K562 (cell line): Measurements from ENCODE around the gene ACE. TPM values are rescaled to one million over a fixed set of nuclear protein-coding genes. Genes with fewer than 3 reads are reported as not detected.
A peak's percentile ranks its signal among the peaks of the same experiment; 100 is the strongest.

Source experiments
- ATAC-seq: fragments of 200-7000 bp; cut with Tn5 transposase; 3 replicates; pipeline ENCODE4 v1.9.1; 2020; ENCODE audit warnings: moderate library complexity
- BruUV-seq: library from RNA; stranded (reverse); fragments of 400-500 nt; replicated peaks from 2 replicates; lab custom pipeline; 2021; lab: Mats Ljungman, UMichigan
- CTCF ChIA-PET: fragments of 300-600 bp; formaldehyde crosslinking; extraction: SDS; loops from one replicate; lab custom pipeline; 2021; ENCODE audit warnings: low intra/inter-chr PET ratio; lab: Yijun Ruan, JAX
- POLR2A ChIA-PET: fragments of 300-600, 350-650 bp; sonication (Branson Sonifier 250); formaldehyde crosslinking; extraction: SDS; loops from one replicate; lab custom pipeline; 2021; ENCODE audit warnings: antibody characterized with exemption, inconsistent platforms; lab: Yijun Ruan, JAX
- DNase-seq, 4 experiments: peaks; one replicate each; pipeline versions ENCODE4 v3.0.0 to v3.0.0-alpha.2; 2011 to 2018; ENCODE audit warnings: low spot score in 3 of 4, mixed read lengths in 3 of 4; ENCODE audit errors: extremely low read depth in 1 of 4
- FAIRE-seq: peaks from 2 replicates; lab custom pipeline; 2011; peaks lifted over from hg19 to GRCh38; lab: Jason Lieb, UNC
- H2AFZ ChIP-seq: 2 replicates; pipeline ENCODE4 v1.6.0; 2011; ENCODE audit warnings: low read depth, low read length, control low read depth, inconsistent platforms
- H3K27ac ChIP-seq: fragments of 200-600 bp; 3 replicates; pipeline ENCODE4 v1.8.0; 2011; ENCODE audit warnings: low read depth, mild to moderate bottlenecking, control low read depth, inconsistent platforms, low read length, moderate library complexity, mixed read lengths; ENCODE audit errors: extremely low read depth
- H3K27me3 ChIP-seq, 2 experiments: fragments of 300-600 bp in 1 of 2; 2 replicates in 1 of 2; 3 replicates in 1 of 2; pipeline versions ENCODE4 v1.6.0 to v1.8.0; 2011; ENCODE audit warnings: inconsistent platforms in 2 of 2, low read length in 2 of 2, mild to moderate bottlenecking in 1 of 2, mixed read lengths in 1 of 2, moderate library complexity in 1 of 2; ENCODE audit not compliant: control insufficient read depth in 2 of 2, insufficient read depth in 2 of 2
- H3K36me3 ChIP-seq: fragments of 300-600 bp; 3 replicates; pipeline ENCODE4 v1.8.0; 2011; ENCODE audit warnings: mild to moderate bottlenecking, low read length, inconsistent platforms; ENCODE audit not compliant: control insufficient read depth, insufficient read depth
- H3K4me1 ChIP-seq, 2 experiments: fragments of 200-600 bp in 1 of 2; replicated peaks in 1 of 2; 2 replicates in 1 of 2; 3 replicates in 1 of 2; pipeline versions ENCODE4 v1.5.1 to v1.8.0; 2011; ENCODE audit warnings: inconsistent platforms in 2 of 2, low read length in 2 of 2, mild to moderate bottlenecking in 1 of 2, mixed read lengths in 1 of 2, moderate library complexity in 1 of 2; ENCODE audit not compliant: control insufficient read depth in 2 of 2, insufficient read depth in 2 of 2
- H3K4me2 ChIP-seq: 2 replicates; pipeline ENCODE4 v1.6.1; 2011; ENCODE audit warnings: low read length, control low read depth, inconsistent platforms, mixed read lengths; ENCODE audit not compliant: insufficient read depth
- H3K4me3 ChIP-seq: fragments of 200-600 bp; sonication (generic), shearing (Covaris generic); 2 replicates; pipeline ENCODE4 v1.5.1; 2016; ENCODE audit warnings: control low read depth, inconsistent platforms
- H3K79me2 ChIP-seq: fragments of 200-600 bp; 3 replicates; pipeline ENCODE4 v1.8.0; 2011; ENCODE audit warnings: low read length, inconsistent platforms; ENCODE audit not compliant: control insufficient read depth, insufficient read depth
- H3K9ac ChIP-seq, 2 experiments: 2 replicates each; pipeline versions ENCODE4 v1.6.0 to v1.6.1; 2011; ENCODE audit warnings: low read depth in 2 of 2, low read length in 2 of 2, control low read depth in 1 of 2, inconsistent platforms in 1 of 2, mild to moderate bottlenecking in 1 of 2, mixed read lengths in 1 of 2; ENCODE audit not compliant: insufficient read depth in 1 of 2
- H3K9me1 ChIP-seq: one replicate; pipeline ENCODE4 v1.6.0; 2011; ENCODE audit warnings: inconsistent platforms, mild to moderate bottlenecking, low read length, moderate library complexity; ENCODE audit not compliant: control insufficient read depth, insufficient read depth
- H3K9me3 ChIP-seq: replicated peaks from 2 replicates; pipeline ENCODE4 v1.5.1; 2011; ENCODE audit warnings: low read depth, low read length, inconsistent platforms; ENCODE audit not compliant: control insufficient read depth, insufficient read depth
- H4K20me1 ChIP-seq: replicated peaks from 2 replicates; pipeline ENCODE4 v1.6.1; 2011; ENCODE audit warnings: low read length, inconsistent platforms, mixed read lengths; ENCODE audit not compliant: control insufficient read depth, insufficient read depth
- CHCHD3 ChIP-seq: fragments of 250-450 bp; sonication (Bioruptor Pico); IDR thresholded peaks from 2 replicates; pipeline ENCODE4 v2.1.2; 2022; ENCODE audit warnings: mild to moderate bottlenecking
- MCM2 ChIP-seq: fragments of 450-650 bp; IDR thresholded peaks from 2 replicates; pipeline ENCODE4 v1.6.1; 2017; ENCODE audit warnings: low read depth, mild to moderate bottlenecking
- PCBP2 ChIP-seq: fragments of 200-400 bp; formaldehyde crosslinking; IDR thresholded peaks from 2 replicates; pipeline ENCODE4 v1.6.1; 2018; ENCODE audit warnings: low read length, low read depth, mild to moderate bottlenecking, moderate library complexity; ENCODE audit not compliant: poor library complexity, severe bottlenecking
- RBM25 ChIP-seq: fragments of 200-400 bp; formaldehyde crosslinking; IDR thresholded peaks from 2 replicates; pipeline ENCODE4 v1.6.1; 2018; ENCODE audit warnings: low read length, low read depth, moderate library complexity; ENCODE audit not compliant: severe bottlenecking
- RFX5 ChIP-seq: IDR thresholded peaks from 2 replicates; pipeline ENCODE4 v1.6.1; 2011; ENCODE audit warnings: low read depth, mild to moderate bottlenecking, improper control_type of control experiment, low read length
- XRCC5 ChIP-seq: fragments of 200-400 bp; formaldehyde crosslinking; IDR thresholded peaks from 2 replicates; pipeline ENCODE4 v1.6.1; 2017; ENCODE audit warnings: low read depth, mild to moderate bottlenecking, low read length
- ZNF561 ChIP-seq: fragments of 450-650 bp; formaldehyde crosslinking; conservative IDR thresholded peaks from 2 replicates; pipeline ENCODE4 v1.4.0; 2020; ENCODE audit warnings: mild to moderate bottlenecking, moderate library complexity
- WGBS: fragments of 100-300 bp; shearing (Covaris generic); methylation state at CpG from one replicate; pipeline ENCODE4 v1.1.6; 2016; ENCODE audit warnings: low coverage, mixed read lengths; ENCODE audit not compliant: insufficient coverage; ENCODE audit errors: missing lambda C conversion rate; 5-methylcytosine and 5-hydroxymethylcytosine counted together
- in situ Hi-C: fragments of 300-500 bp; cut with MboI; formaldehyde crosslinking; loops from 4 replicates; pipeline ENCODE4 v1.15.0; 2018; ENCODE audit warnings: inconsistent platforms, mixed read lengths
- intact Hi-C: fragments of 100-400 bp; cut with micrococcal nuclease; formaldehyde crosslinking; loops from 2 replicates; pipeline ENCODE4 v1.14.2; 2022
- polyA plus RNA-seq, 8 experiments: library from polyadenylated mRNA; depleted of rRNA in 4 of 8; stranded (reverse) in 5 of 8; unstranded in 3 of 8; fragments of >200 nt; fragmentation: Nextera tagmentation in 2 of 8; fragmentation: Illumina TruSeq in 1 of 8; extraction: Ambion mirVana in 2 of 8; extraction: Trizol in 1 of 8; gene quantifications; 2 replicates each; pipeline versions ENCODE4 v1.2.1 to v1.2.3, GENCODE V29; 2011 to 2014; ENCODE audit warnings: inconsistent platforms in 1 of 8, missing spikeins in 1 of 8
- total RNA-seq, 7 experiments: library from RNA; depleted of rRNA in 6 of 7; stranded (reverse); fragments of >200 nt in 6 of 7; fragmentation: Illumina TruSeq in 2 of 7; extraction: Trizol in 2 of 7; gene quantifications; 2 replicates each; pipeline versions ENCODE4 v1.2.1 to v1.2.3, GENCODE V29; 2011 to 2021; ENCODE audit warnings: low replicate concordance in 1 of 7
- TF ChIP-seq, protein P1 (sequence below), 2 experiments: fragments of 150-350 bp in 1 of 2; IDR thresholded peaks; 2 replicates each; pipeline ENCODE4 v1.6.1; 2012 to 2016; ENCODE audit warnings: low read depth in 2 of 2, low read length in 2 of 2, mild to moderate bottlenecking in 1 of 2, moderate library complexity in 1 of 2
- TF ChIP-seq, protein P2 (sequence below): fragments of 250-450 bp; sonication (Bioruptor Pico); IDR thresholded peaks from 2 replicates; pipeline ENCODE4 v1.8.0; 2021; ENCODE audit warnings: mild to moderate bottlenecking, moderate library complexity

The ACE gene
- total and polyA plus RNA-seq, 9 of the 15 experiments (the other 6 are each of a cell fraction or from before 2014, with no cell fraction given), result 0.07 to 2.5 (median 0.47) TPM; not detected in 1

DNA sequence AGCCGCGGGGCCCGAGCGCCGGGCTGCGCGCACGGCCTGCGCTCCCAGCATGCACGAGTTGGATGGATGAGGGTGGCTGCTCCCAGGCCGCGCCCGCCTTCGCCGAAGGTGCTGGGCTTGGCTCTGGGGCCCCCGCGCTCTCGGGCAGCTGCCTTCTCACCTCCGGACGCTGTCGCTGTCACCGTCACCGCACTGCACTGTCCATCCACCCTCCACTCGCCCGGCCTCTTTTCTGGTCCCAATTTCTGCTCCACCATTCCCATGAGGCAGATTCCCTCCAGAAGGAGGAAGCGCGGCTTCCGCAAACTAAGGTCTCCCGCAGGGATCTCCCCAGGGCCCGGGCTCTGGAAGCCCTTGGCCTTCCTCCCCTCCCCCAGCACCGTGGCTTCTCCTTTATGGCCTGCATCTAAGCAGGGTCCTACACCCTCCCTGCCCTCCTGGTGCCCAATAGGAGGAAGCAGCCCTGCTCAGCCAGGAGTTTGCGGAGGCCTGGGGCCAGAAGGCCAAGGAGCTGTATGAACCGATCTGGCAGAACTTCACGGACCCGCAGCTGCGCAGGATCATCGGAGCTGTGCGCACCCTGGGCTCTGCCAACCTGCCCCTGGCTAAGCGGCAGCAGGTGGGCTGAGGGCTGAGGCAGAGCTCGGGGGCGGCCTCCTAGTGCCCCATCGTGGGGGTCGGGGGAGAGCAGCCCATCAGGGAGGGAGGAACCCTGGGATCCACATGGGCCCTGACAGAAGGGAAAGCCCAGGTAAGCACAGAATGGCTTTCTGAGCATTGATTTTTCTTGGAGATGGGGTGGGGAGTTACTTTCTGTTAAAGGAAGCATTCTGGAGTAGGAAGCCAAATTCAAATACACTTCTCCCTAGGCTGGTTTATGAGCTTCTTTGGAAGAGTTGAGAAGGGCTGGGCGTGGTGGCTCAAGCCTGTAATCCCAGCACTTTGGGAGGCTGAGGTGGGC, 899 bp downstream of the ACE start (continued):
- TF ChIP-seq CHCHD3 (no peak), MCM2 (no peak), RFX5 (no peak), PCBP2 (no peak)

DNA sequence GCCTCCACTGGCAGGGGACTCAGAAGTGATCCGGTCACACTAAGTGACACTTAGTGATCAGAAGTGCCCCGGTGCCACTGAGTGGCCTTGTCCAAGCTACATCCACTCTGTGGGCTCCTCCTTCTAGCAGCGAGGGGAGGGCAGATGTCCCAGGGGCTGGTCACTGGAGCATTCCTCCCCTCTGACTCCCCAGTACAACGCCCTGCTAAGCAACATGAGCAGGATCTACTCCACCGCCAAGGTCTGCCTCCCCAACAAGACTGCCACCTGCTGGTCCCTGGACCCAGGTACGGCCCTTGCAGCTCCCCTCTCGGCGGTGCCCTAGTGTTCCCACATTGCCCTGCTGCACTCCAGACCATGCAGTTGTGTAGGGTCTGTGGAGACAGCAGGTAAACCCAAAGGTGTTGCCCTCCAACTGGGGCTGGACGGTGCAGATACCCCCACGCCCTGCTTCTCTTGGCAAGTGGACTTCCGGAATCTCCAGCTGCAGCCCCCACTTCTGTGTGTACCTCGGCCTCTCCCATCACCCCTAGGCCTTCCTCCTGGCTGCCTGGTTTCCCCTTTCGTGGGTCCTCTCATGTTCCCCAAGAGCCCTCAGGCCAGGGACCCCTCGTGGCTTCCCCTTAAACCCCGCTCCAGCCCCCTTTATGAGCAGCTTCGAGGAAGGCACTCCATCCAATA, 2.1 kb downstream of the ACE start:
- DNase-seq (peak; percentile 90 to 92 (median 92)), ATAC-seq (peak; percentile 94), FAIRE-seq (peak; percentile 93)
- BruUV-seq, result no TSS peak
- Histone ChIP-seq H3K27ac (no peak overlapping the region), H3K27me3 (no peaks in the 10 kb centered on the region; a peak in 1 of 5 replicates), H2AFZ (peak overlapping the region; percentile 40; the same call in 1 of the 2 replicates), H3K9ac (peak overlapping the region in 1 of 2 experiments; percentile 20; a peak in 2 of 4 replicates), H3K9me3 (no peaks in the 10 kb centered on the region), H3K4me3 (no peak overlapping the region), H3K79me2 (no peaks in the 10 kb centered on the region), H3K4me2 (no peak overlapping the region), H3K4me1 (peaks cover 21 to 47% of the 10 kb centered on the region in 2 experiments), H3K36me3 (no peaks in the 10 kb centered on the region), H4K20me1 (no peaks in the 10 kb centered on the region), H3K9me1 (no peaks in the 10 kb centered on the region)
- ChIA-PET POLR2A (interaction anchor here (0.6 to 1.2 kb wide), 5 partner anchors 9 to 54 kb away, joined by 3 to 5 read pairs (median 3); no protein-coding TSS in a partner anchor), CTCF (interaction anchor here (0.5 to 4.3 kb wide), 4 partner anchors 33 to 381 kb away, joined by 3 to 35 read pairs (median 5); partner anchors contain the start of gene CYB561)
- 24% methylated on average over 16 of the region's 16 CpGs for WGBS
- in situ Hi-C loops (loop anchor here (5.0 kb wide), 1 partner anchor 57 kb away; no protein-coding TSS in a partner anchor), intact Hi-C loops (loop anchor here (1.0 to 2.0 kb wide), 3 partner anchors 32 to 54 kb away; partner anchors contain the start of gene CYB561)
- TF ChIP-seq, protein P1, sequence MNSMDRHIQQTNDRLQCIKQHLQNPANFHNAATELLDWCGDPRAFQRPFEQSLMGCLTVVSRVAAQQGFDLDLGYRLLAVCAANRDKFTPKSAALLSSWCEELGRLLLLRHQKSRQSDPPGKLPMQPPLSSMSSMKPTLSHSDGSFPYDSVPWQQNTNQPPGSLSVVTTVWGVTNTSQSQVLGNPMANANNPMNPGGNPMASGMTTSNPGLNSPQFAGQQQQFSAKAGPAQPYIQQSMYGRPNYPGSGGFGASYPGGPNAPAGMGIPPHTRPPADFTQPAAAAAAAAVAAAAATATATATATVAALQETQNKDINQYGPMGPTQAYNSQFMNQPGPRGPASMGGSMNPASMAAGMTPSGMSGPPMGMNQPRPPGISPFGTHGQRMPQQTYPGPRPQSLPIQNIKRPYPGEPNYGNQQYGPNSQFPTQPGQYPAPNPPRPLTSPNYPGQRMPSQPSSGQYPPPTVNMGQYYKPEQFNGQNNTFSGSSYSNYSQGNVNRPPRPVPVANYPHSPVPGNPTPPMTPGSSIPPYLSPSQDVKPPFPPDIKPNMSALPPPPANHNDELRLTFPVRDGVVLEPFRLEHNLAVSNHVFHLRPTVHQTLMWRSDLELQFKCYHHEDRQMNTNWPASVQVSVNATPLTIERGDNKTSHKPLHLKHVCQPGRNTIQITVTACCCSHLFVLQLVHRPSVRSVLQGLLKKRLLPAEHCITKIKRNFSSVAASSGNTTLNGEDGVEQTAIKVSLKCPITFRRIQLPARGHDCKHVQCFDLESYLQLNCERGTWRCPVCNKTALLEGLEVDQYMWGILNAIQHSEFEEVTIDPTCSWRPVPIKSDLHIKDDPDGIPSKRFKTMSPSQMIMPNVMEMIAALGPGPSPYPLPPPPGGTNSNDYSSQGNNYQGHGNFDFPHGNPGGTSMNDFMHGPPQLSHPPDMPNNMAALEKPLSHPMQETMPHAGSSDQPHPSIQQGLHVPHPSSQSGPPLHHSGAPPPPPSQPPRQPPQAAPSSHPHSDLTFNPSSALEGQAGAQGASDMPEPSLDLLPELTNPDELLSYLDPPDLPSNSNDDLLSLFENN (IDR thresholded peaks at IDR 0.05; ENCODE audit: low read depth in 2 of 2, low read length in 2 of 2), result no peak
- TF ChIP-seq ZNF561 (CRISPR knock-in tag) (no peak), XRCC5 (peak; percentile 64; the same call in 1 of the 2 replicates), RBM25 (no peak)
- TF ChIP-seq, protein P2, sequence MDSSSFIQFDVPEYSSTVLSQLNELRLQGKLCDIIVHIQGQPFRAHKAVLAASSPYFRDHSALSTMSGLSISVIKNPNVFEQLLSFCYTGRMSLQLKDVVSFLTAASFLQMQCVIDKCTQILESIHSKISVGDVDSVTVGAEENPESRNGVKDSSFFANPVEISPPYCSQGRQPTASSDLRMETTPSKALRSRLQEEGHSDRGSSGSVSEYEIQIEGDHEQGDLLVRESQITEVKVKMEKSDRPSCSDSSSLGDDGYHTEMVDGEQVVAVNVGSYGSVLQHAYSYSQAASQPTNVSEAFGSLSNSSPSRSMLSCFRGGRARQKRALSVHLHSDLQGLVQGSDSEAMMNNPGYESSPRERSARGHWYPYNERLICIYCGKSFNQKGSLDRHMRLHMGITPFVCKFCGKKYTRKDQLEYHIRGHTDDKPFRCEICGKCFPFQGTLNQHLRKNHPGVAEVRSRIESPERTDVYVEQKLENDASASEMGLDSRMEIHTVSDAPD, result no peak
